ENCODE measurements around the gene FIGLA.
"Not testable (repeated sequence)": the region's sequence is repeated elsewhere in the genome, so short reads cannot be mapped to it uniquely, and the experiment has no call there.

The FIGLA gene

DNA sequence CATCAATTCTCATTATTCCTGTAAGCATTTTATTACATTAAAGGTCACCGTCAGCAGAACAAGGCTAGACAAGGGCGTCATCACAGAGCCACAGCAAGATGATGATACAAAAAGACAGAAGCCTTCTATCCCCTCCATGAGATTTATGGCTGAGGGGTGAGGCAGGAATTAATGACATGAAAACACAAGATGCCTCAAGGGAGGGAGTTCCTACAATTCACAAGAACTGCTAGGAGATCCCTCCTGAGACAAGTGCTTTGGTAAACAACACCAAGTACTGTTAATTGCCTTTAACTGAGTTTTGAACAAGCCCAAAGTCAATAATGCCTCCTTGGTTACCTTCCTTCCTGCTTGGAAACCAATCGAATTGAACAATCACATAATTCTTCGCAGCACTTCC, 36.5 kb downstream of the FIGLA start:
- intact Hi-C loops (cut with DNase I), result no loop called here
- no peak for DNase-seq

DNA sequence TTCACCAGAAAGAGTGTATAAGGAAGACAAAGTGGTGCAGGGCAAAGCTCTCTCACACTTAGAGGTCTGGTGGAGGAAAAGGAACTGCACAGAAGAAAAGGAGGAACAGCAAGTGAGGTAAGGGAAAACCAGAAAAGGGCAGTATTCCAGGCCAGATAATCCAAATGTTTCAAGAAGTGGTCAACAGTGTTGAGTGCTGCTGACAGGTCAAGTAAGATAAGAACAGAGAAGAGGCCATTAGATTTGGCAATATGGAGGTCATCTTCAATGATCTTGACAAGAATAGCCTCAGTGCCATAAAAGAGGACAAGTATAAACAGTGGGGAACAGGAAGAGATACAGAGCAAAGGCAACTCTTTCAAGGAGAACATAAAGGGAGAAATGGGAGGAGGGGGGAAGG, 37.4 kb downstream of the FIGLA start:
- intact Hi-C loops (cut with DNase I), result no loop called here
- no peak for DNase-seq

DNA sequence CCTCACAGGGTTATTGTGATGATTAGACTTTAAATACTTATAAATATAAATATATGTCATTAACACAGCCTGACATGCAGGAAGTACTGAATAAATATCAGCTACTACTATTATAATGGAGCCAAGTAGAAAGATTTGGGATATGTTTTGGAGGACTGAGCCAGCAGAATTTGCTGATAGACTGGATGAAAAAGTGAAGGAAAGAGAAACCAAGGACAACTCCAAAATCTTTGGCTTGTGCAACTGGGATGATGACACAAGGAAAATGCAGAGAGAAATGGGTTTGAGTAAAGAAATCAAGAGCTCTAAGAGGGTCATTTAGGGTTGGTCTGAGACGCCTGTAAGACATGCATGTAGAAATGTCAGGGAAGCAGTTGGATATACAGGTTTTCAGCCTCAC, 38.0 kb downstream of the FIGLA start:
- DNase-seq, result no peak
- intact Hi-C loops (cut with DNase I), result no loop called here

DNA sequence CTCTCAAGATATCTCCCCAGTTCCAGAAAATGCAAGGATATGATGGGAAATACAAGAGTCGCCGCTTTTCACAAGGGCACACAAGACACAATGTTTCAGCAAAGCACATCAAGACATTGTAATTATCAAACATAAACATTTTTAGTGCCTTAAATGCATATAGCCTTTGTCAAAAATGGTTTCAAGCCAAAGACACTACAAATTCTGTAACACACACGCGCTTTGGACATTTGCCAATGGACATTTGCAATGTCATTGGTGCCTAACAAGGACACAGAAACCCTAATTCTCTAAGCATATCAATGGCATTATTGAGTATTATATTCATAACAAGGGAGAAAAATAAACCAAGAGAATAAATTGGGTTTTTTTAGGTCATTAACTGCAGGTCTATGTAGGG, 38.6 kb downstream of the FIGLA start:
- intact Hi-C loops (cut with DNase I), result no loop called here
- no peak for DNase-seq

DNA sequence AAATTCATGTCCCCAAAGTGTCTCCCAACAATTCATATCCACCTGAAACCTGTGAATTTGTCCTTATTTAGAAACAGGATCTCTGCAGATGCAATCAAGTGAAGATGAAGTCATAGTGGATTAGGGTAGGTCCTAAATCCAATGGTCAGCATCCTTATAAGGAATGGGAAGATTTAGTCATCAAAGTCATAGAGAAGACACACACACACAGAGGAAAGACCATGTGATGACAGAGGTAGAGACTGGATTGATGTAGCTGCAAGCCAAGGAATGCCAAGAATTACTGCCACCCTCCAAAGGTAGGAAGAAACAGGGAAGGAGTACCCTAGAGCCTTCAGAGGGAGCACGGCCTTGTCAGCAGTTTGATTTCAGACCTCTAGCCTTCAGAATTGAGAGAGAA, 40.1 kb downstream of the FIGLA start:
- intact Hi-C loops (cut with DNase I), result no loop called here
- DNase-seq, result no peak

DNA sequence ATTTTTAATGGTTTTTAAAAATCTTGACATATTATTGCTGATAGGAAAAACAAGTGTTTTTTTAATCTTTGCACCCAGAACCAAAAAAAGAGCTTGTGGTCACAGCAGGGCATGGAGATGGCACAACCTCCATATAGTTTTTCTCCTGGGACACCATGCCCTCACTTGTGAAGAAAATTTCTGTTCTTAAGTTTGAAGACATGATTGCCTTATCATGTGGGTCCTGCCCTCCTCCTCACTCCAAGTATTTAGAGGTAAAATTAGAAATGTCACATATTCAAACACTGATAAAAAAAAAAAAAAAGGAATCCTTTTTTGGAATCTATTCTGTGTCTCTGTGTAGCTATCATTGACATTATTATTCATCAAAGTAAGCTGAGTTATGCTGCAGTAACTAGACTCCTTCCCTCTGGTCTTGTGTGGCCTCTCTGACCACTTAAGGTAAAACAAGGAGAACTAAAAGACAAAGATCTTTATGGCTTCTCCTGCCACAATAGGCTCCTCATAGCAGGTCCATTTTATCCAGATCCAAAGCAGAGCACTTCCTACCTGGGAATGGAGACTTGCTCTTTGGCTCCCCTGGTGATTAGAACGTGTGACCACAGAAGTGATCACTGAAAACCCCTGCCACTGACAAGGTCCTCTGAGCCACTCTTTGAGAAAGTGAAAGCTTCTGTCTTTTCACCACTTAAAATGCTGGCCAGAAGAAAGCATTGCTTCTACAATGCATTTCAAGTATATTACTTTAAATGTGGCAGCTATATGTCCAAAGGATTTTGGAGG, 42.2 kb downstream of the FIGLA start:
- intact Hi-C loops (cut with DNase I), result no loop called here
- peak in 6 of 42 donors; percentile 22 to 56 (median 38) for DNase-seq

DNA sequence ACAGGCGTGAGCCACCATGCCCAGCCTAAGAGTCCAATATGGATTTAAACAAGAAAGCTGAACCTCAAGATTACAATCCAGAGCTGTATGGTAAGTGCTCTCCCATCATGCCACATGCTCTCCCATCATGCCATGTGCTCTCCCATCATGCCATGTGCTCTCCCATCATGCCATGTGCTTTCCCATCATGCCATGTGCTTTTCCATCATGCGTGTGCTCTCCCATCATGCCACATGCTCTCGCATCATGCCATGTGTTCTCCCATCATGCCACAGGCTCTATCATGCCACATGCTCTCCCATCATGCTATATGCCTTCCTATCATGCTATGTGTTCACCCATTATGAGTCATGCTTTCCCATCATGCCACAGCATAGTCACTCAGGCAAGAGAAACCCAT, 43.2 kb downstream of the FIGLA start:
- no peak for DNase-seq
- intact Hi-C loops (cut with DNase I), result no loop called here

DNA sequence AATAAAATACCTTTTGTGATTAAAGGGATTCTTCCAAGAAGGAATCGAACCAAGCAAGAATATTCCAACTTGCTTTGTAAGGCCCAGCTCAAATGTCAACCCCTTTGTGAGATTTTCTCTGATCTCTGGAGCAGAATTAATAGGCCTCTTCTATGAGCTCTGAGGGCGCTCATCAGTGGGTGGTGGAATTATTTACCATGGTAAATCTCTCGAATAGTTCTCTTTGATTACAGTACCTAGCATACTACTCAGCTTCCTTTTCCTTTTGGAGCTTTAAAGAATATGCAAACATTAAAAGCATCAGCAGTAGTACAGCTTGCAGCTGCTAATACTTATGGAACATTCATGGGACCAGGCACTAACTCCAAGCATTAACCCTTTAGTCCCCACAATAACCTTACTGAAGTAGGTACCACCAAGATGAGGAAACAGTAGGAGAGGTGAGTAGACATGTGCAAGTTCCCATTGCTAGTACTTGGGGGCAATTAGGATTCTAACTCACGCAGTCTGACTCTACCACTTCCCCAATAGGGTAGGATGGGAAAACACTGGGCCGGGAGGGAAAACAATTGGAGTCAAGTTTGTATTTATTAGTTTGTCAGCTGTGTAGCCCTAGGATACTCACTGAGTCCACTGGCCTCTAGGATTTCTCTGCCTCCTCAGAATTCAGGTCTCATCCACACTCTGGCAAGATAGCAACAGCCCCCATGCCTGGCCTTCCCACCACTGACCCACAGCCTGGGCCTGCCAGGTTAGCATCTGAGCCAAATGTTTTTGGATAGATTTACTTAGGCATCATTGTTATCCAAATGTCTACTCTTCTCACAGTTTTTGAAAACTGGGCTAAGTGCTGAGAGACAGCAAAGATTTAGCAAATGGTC, 44.1 kb downstream of the FIGLA start:
- peak in 1 of 42 donors; percentile 52 for DNase-seq
- intact Hi-C loops (cut with DNase I), result no loop called here

DNA sequence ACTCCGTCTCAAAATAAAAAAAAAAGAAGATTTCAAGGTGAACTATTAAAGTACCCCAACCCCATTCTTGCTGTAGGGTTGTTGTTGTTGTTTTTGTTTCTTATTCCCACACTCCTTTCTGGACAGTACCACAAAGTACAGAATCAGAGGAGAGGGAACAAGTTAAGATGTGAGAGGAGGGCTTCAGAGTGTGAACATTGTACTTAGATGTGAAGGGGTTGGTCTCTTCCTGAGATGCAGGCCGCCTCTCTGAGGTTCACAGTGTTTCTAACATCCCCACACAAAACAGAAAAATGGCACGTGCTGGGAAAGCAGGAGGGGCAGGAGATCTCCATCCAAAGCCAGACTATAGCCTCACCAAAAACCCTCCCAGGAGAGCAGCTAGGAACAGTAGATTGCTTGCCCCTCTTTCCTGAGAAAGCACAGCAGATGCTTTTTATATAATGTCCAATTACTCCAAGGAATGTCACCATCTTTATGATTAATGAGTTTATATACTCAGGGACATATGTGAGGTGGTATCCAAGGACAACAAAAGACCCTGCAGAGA, 45.1 kb downstream of the FIGLA start:
- no peak for DNase-seq
- intact Hi-C loops (cut with DNase I), result no loop called here

DNA sequence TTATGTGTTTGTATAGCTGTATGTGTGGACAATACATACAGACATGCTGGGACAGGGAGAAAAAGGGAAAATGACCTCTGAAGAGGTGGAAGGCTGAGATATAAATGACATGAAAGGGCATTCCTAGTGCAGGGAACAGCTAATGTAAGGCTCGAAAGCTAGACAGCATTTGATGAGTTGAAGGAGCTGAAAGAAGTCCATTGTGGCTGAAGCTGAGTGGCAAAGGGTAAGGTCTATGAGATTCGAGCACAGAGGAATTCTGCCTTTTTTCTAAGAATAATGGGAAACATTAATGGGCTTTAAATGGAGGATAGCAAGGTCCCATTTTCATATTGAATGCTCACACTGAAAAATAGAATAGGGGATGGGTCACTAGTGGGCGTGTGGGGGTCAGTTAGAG, 46.0 kb downstream of the FIGLA start:
- intact Hi-C loops (cut with DNase I), result no loop called here
- DNase-seq, result no peak

DNA sequence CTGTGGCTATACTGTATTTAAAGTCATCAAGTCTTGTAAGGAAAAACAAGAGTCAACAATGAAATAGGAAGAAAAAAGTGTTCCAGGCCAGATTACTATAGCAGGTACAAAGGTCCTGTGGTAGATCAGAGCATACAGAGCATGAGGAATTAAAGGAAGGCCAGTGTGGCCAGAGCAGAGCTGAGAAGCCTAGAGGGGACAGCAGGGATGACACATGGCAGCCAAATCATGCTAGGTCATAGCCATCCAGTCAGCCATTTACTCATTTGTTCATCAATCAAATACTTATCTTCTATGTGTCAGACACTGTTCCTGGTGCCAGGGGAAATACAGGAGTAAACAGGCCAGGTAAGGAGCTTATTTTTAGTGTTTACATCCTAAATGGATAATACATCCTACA, 46.8 kb downstream of the FIGLA start:
- DNase-seq, result no peak
- intact Hi-C loops (cut with DNase I), result no loop called here

DNA sequence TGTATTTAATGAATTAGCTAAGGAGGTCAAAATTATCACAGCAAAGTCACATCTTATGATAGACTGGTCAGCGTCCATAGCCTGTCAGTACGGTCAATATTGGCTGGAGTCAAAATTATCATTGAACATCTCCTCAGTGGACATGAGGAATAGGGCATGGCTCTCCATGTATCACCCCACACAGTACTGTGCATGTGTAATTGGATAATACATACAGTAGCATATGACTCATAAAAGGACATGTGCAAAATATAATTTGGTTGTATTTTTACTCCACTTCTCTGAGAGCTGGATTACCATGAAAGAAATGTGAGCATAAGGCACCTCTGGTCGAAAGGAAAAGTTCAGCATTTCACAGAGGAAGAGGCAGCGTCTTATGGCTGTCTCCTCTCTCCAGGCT, 47.4 kb downstream of the FIGLA start:
- DNase-seq, result no peak
- intact Hi-C loops (cut with DNase I), result no loop called here

DNA sequence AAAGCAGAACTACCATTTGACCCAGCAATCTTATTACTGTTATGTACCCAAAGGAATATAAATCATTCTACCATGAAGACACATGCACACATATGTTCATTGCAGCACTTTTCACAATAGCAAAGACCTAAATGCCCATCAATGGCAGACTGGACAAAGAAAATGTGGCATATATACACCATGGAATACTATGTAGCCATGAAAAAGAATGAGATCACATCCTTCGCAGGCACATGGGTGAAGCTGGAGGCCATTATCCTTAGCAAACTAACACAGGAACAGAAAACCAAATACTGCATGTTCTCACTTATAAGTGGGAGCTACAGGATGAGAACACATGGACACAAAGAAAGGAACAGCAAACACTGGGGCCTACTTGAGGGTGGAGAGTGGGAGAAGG, 51.0 kb downstream of the FIGLA start:
- intact Hi-C loops (cut with DNase I), result not testable (repeated sequence)
- DNase-seq, result peak in 1 of 42 donors; percentile 2

DNA sequence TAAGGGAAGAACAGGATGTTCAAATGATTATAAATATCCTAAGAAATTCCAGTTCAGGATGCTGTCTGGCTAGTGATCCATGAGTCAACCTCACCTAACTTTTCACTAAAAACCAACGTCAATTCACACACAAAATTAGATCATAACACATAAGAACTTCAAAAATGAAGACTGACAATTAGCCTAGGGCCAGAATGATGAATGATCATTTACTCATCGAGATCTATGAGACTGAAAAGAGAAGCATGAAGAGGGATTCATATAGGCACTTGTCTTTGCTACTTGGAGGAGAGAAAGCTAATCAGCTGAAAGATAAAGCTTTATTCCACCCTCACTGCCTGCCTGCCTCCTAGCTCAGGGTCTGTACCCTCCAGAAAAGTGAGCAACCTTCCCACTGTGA, 52.3 kb downstream of the FIGLA start:
- intact Hi-C loops (cut with DNase I), result no loop called here
- peak in 1 of 42 donors; percentile 2 for DNase-seq

DNA sequence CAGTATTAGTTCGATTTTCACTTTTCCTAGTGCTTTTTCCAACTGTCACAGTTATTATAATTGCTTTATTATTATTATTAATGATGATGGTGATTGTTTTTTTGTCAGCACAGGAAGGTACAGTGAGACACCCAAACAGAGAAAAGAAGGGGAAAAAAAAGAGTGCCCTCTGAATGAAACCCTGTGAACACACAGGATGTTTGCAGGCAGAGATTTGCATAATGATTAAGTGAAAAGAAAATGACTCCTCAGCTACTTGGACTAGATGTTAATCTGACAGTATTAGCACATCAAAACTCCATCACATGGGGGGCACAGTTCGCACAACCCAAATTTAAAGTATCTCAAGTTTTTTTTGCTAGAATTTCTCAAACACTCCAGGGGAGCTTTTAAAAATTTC, 55.4 kb downstream of the FIGLA start:
- intact Hi-C loops (cut with DNase I), result no loop called here
- peak in 2 of 42 donors; percentile 14 to 36 for DNase-seq

DNA sequence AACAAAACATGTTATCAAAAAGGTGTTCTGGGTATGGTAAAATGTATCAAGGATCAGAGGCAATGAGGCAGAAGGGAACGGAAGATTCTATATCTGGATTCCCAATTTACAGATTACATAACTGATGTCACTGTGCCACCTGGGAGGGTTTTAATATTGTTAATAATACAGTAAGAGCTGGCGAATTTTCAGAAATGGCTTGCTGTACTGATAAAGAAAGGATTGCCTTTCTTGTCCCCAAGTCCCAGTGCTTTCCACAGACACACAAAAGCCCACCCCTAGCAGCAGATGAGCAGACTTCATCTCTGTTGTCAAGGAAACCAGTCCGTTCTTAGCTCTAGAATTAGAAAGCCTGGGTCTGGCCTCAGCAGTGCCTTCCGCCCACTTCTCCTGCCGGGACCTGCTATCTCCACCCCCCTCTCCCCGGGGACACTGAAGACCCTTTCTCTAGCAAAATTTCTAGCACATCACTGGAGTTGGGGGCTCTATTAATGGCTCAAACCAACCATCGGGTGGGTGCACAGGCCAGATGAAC, 56.7 kb downstream of the FIGLA start:
- DNase-seq, result peak in 4 of 42 donors; percentile 14 to 59 (median 26)

DNA sequence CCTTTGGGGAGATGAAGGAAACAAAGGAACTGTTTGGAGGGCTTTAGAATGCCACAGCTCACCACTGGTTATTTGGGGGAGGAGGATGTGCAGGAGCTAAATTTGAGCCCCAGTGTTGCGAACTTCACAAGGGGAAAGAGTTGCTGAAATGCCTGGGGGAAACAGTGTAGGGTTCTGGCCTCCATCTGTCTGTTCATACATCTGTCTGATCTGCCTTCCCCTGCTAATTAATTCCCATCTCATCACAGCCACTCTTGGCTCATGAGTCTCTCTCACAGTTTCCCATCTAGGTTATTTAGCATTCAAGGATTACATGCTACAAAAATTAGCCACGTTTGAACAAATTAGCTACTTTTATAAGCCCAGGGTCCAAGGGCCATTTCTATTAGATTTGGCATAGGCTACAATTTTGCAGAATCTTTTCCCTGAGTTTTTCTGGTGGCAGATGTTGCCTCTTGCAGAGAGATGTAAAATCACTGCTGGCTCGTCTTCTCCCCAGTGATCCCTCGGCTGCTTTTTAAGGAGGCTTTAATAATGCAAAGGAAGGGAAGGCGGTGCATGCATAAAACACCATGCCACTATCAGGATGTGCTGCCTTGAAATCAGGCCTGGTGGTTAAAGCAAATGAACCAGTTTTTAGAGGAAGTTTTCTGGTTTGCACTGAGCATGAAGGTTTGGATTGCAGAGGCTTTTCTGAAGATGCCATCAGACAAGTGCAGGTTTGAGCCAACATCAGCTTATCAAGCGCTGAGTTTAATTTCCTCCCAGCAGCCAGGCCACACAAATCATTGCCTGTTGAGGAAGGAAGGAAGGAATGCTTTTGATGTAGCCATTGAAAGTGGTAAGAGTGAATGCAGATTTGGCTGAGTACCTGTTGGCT, 57.4 kb downstream of the FIGLA start:
- intact Hi-C loops (cut with DNase I), result no loop called here
- peak in 4 of 42 donors; percentile 32 to 68 (median 44) for DNase-seq

More for the DNA sequence above, 56.7 kb downstream of the FIGLA start:
- intact Hi-C loops (cut with DNase I), result no loop called here

DNA sequence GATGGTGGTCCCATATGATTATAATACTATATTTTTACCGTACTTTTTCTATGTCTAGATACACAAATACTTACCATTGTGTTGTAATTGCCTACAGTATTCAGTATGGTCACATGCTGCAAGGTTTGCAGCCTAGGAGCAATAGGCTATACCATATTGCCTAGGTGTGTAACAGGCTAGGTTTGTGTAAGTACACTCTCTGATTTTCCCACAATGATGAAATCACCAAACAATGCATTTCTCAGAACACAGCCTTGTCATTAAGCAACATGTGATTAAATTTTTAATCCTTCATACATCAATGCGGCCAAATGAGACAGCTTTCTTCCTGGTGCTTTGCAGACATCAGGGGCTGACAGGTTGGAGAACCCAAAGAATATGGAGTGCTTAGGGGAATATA, 59.7 kb downstream of the FIGLA start:
- no peak for DNase-seq
- intact Hi-C loops (cut with DNase I), result no loop called here

DNA sequence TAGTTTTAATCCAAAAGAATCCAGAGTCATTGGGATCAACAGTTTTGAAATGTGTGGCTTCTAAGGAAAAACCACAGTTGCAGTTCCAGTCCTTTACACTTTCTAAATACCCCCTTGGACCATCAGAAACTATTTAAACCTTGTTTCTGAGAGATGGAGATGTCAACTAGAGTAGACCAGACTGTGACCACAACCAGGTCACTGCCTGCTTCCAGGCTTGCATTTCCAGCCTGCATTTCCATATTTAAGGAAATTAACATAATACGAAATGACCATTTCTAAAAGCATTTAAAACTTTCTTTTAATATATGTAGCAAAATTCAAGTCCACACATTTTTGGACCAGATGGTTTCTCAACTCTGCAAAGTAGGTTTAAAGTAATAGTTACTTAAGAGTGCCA, 60.8 kb downstream of the FIGLA start:
- intact Hi-C loops (cut with DNase I), result no loop called here

More for the DNA sequence above, 60.8 kb downstream of the FIGLA start:
- DNase-seq, result no peak

Measured in head of caudate nucleus (tissue), 42 donors.